T47D (cell line): ENCODE results near the gene AMPH.
"Not testable (repeated sequence)": the region's sequence is repeated elsewhere in the genome, so short reads cannot be mapped to it uniquely, and the experiment has no call there.

Experiments used
- DNase-seq, 2 experiments: peaks; one replicate each; pipeline versions ENCODE4 v3.0.0 to v3.0.0-alpha.2; 2011 to 2012; ENCODE audit warnings: low read depth in 1 of 2, low spot score in 1 of 2
- JUND ChIP-seq: IDR thresholded peaks from 2 replicates; pipeline ENCODE4 v1.6.1; 2012; ENCODE audit warnings: low read depth
- in situ Hi-C: cut with HindIII; loops from 2 replicates; pipeline ENCODE4 v1.10.0; 2016; ENCODE audit warnings: low sequenced_read_pairs, low pct_unique_long_range_greater_than_20kb

AMPH gene

DNA sequence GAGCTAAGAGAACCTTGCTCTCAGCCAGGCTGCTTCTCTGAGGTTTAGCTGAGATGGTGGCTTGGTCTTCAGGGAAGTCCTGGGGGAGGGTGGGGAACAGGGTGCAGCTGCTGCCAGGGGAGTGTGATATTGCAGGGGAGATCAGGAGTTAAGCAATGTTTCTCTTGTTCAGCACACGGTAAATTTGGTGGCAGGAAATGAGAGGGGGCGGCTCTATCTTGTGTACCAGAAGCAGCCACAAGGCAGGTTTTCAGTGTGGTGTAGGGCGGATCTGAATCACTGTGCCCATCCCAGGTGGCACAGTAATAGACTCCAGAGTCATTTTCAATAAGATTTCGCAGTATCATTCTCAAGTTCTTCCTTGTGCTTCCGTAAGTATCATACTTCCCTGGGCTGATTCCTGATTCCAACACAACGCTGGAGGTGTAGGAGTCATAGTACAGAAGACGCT, 277.7 kb downstream of the AMPH start:
- DNase-seq, in situ Hi-C loops: not testable (repeated sequence)

DNA sequence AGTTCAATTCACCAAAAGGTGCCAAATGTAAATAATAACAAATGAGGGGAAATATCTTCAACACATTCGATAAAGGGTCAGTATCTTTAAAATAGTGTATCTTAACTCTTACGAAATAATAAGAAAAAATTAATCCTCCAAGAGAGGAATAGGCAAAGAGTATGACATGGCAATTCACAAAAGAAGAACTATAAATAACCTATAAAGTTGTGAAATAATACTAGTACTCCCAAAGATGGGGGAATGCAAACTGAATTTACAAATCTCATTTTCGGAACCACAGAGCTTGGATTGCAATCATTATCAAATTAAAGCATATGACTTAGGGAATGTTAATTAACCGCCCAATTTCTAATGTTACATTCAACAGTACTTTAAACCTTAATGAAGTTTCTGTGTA, 279.6 kb downstream of the AMPH start:
- no peak for DNase-seq
- in situ Hi-C loops: no loop called here
- TF ChIP-seq JUND: no peak

DNA sequence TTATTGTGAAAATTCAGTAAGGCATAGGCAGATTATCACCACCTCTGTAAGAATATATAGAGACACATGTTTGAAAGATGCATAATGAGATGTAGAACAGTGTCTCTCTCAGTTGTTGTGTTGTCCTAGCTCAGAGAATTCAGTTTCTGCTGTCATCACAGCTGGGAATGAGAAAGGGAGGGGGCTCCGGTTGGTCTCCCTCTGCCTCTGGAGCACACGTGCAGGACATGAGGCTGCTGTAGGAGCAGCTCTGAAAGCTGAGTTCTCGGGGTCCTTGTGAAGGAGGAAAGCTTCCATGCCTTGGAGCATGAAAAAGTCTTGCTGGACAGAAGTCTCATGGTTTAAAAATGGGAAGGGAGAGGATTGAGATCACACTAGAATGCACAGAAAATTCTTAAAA, 280.4 kb downstream of the AMPH start:
- in situ Hi-C loops, DNase-seq: not testable (repeated sequence)

DNA sequence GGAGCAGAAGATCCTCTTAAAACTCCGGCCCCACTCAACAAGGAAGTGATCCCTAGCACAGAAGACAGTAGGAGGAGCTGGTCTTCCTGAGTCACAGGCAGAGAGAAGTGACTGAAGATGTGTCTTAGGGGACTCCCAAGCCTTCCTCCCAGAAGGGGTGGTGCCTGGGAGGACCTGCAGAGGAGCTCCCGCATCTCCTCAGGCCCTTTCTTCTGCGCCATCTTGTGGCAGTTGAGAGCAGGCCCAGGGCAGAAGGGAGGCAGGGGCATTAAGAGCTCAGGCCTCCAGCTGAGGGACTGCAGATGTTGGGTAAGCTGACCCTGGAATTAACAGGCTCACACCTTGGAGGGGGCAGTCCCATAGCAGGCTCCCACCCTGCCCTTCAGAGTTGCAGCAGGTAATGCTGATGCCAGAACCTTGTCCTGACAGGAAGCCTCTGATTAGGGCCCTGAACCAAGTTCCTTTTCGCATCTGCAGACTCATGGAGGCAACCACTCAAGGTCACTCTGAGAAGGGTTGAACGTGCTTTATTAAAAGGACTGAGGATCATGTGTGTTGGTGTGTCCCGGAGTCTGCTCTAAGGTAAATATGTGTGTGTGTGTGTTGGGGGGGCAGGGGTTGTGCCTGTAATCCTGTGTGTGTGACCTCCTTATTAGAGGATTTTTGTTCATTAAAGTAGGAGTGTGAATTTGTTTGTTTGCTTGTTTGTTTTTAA, 281.1 kb downstream of the AMPH start:
- in situ Hi-C loops: not testable (repeated sequence)
- peak in 1 of 2 experiments; percentile 67 for DNase-seq

DNA sequence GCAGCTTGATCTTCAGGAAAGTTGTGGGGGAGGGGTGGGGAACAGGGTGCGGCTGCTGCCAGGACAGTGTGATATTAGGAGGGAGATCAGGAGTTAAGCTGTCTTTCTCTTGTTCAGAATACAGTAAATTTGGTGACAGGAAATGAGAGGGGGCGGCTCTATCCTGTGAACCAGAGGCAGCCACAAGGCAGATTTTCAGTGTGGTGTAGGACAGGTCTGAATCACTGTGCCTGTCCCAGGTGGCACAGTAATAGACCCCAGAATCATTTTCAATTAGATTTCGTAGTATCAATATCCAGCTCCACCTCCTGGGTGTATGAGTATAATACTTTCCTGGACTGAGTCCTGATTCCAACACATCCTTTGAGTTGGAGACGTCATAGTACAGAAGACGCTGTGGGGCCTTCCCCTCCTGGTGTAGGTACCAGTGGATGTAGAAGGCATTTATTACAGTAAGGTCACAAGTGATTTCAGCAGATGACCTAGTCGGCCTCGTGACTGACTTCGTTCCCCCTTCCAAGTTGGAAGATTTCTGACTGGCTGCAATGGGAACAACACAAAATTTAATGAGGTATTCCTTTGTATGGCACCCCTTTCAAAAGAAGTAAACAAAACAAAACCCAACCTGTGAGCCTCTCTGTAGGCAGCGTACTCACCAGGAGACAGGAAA, 281.9 kb downstream of the AMPH start:
- in situ Hi-C loops: not testable (repeated sequence)

DNA sequence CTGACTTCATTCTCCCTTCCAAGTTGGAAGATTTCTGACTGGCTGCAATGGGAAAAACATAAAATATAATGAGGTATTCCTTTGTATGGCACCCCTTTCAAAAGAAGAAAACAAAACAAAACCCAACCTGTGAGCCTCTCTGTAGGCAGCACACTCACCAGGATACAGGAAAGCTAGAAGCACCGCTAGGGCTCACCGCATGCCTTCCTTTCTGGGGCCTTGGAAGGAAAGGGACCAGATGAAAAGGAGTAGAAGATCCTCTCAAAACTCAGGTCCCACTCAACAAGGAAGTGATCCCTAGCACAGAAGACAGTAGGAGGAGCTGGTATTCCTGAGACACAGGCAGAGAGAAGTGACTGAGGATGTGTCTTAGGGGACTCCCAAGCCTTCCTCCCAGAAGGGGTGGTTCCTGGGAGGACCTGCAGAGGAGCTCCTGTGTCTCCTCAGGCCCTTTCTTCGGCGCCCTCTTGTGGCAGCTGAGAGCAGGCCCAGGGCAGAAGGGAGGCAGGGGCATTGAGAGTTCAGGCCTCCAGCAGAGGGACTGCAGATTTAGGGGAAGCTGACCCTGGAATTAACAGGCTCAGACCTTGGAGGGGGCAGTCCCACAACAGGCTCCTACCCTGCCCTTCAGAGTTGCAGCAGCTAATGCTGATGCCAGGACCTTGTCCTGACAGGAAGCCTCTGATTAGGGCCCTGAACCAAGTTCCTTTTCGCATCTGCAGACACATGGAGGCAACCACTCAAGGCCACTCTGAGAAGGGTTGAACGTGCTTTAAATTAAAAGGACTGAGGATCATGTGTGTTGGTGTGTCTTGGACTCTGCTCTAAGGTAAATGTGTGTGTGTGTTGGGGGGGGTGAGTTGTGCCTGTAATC, 285.6 kb downstream of the AMPH start:
- peak in 1 of 2 experiments; percentile 65 for DNase-seq
- in situ Hi-C loops: not testable (repeated sequence)

More for the DNA sequence above, 281.9 kb downstream of the AMPH start:
- not testable (repeated sequence) for DNase-seq

DNA sequence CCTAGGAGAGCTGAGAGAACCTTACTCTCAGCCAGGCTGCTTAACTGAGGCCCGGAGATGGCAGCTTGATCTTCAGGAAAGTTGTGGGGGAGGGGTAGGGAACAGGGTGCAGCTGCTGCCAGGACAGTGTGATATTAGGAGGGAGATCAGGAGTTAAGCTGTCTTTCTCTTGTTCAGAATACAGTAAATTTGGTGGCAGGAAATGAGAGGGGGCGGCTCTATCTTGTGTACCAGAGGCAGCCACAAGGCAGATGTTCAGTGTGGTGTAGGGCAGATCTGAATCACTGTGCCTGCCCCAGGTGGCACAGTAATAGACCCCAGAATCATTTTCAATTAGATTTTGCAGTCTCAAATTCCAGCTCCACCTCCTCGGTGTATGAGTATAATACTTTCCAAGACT, 286.4 kb downstream of the AMPH start:
- in situ Hi-C loops, DNase-seq: not testable (repeated sequence)

DNA sequence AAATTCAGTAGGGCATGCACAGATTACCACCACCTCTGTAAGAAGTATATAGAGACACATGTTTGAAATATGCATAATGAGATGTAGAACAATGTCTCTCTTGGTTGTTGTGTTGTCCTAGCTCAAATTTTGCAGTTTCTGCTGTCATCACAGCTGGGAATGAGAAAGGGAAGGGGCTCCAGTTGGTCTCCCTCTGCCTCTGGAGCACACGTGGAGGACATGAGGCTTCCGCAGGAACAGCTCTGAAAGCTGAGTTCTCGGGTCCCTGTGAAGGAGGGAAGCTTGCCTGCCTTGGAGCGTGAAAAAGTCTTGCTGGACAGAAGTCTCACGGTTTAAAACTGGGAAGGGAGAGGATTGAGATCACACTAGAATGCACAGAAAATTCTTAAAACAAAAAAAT, 289.0 kb downstream of the AMPH start:
- DNase-seq, in situ Hi-C loops: not testable (repeated sequence)

DNA sequence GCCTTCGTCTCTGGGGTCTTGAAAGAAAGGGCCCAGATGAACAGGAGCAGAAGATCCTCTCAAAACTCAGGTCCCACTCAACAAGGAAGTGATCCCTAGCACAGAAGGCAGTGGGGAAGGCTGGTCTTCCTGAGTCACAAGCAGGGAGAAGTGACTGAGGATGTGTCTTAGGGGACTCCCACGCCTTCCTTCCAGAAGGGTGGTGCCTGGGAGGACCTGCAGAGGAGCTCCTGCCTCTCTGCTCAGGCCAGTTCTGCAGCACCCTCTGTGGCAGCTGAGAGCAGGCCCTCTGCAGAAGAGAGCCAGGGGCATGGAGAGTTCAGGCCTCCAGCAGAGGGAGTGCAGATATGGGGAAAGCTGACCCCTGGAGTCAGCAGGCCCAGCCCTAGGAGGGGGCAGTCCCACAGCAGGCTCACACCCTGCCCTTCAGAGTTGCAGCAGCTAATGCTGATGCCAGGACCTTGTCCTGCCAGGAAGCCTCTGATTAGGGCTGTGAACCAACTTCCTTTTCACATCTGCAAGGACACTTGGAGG, 289.9 kb downstream of the AMPH start:
- in situ Hi-C loops: not testable (repeated sequence)
- peak in 1 of 2 experiments; percentile 22 for DNase-seq

DNA sequence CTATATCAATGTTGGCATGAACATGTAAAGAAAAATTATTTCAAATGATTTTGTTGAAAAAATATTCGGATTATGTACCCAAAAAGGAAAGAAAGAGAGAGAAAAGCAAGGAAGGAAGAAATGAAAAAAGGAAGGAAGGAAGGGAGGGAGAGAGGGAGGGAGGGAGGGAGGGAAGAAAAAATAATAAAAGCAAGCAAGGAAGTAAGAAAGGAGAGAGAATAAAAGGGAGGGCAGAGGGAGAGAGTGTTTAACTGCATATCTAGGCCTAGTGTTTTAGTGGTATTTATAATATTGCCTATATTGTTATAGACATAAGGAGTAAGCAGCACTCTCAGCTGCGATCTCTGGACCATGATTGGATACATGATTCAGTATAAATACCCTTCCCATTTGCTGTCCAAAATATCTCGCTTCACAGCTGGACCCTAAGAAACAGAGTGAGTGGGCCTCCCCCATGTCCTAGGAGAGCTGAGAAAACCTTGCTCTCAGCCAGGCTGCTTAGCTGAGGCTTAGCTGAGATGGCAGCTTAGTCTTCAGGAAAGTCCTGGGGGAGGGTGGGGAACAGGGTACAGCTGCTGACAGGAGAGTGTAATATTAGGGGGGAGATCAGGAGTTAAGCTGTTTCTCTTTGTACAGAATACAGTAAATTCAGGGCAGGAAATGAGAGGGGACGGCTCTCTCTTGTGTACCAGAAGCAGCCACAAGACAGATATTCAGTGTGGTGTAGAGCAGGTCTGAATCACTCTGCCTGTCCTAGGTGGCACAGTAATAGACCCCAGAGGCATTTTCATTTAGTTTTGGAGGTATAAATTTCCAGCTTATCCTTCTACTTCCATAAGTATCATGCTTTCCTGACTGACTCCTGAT, 291.0 kb downstream of the AMPH start:
- no peak for TF ChIP-seq JUND
- in situ Hi-C loops: no loop called here
- DNase-seq: no peak

DNA sequence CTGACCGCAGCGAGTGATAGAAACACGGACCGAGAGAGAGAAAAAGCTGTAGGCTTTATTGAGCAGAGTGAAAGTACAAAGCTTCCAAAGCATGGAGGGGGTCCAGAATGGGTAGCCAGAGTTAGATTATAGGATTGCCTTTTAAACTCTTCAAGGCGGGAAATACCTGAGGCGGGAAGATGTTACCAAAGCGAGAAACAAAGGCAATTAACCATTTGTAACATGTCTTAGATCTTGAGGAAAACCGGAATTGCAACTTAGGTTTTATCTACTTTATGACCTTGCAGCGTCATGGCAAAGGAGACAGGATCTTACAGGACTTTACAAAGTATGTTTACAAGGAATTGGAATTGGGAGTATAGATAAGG, 295.0 kb downstream of the AMPH start:
- in situ Hi-C loops, DNase-seq: not testable (repeated sequence)

DNA sequence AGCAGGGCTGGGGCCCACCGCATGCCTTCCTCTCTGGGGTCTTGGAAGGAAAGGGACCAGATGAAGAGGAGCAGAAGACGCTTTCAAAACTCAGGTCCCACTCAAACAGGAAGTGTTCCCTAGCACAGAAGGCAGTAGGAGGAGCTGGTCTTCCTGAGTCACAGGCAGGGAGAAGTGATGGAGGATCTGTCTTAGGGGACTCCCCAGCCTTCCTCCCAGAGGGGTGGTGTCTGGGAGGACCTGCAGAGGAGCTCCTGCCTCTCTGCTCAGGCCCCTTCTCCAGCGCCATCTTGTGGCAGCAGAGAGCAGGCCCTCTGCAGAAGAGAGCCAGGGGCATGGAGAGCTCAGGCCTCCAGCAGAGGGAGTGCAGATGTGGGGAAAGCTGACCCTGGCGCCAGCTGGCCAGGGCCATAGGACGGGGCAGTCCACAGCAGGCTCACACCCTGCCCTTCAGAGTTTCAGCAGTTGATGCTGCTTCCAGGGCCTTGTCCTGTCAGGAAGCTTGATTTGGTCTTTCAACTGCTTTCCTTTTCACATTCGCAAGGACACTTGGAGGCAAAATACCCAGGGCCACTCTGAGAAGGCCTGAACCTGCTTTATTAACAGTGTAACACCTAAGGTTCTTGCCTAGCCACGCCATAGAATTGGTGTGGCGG, 295.6 kb downstream of the AMPH start:
- in situ Hi-C loops: no loop called here
- peak in 1 of 2 experiments; percentile 92 for DNase-seq
- no peak for TF ChIP-seq JUND
